Erythroblast (primary cell): ENCODE data around the gene FCRL6.

Experiments used
- GATA1 ChIP-seq: IDR thresholded peaks from 2 replicates; pipeline ENCODE4 v1.6.1; 2011; ENCODE audit warnings: low read depth, mild to moderate bottlenecking, control low read depth, low read length, moderate library complexity
- POLR2A ChIP-seq: IDR thresholded peaks from 2 replicates; pipeline ENCODE4 v1.6.1; 2011; ENCODE audit warnings: mild to moderate bottlenecking, low read length

DNA sequence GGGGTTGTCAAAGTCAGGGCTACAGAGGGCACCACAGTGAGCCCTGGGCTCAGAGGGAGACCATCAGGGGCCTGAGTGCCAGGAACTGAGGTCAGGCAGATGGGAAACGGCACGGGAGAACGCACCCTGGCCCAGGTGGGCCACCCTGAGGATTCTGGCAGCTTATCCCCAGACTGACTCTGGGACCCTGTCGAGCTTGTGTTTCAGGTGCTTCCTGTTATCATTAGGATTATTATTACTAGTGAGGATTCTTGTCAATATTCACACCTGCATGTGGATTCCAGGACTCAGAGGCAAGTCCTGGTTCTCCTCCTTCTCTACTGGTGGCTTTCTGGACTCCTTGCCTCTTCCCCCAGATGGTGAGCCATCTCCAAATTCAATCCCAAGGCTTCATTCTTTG lies 45.1 kb downstream of the FCRL6 start:
- no peak for TF ChIP-seq POLR2A
- TF ChIP-seq GATA1: no peak
